Measurements from ENCODE around the gene UMODL1. TPM values are rescaled to one million over a fixed set of nuclear protein-coding genes. Genes with fewer than 3 reads are reported as not detected.

The UMODL1 gene
- total RNA-seq, 6 experiments from 2014 or later: 0.06 to 1.2 (median 0.75) TPM; not detected in 2

GRCh38 chr21:42189431-42189830 is 118.3 kb downstream of the UMODL1 start:
- Histone ChIP-seq H3K36me3 (no peaks in the 10 kb centered on the region), H3K27ac (no peak overlapping the region), H3K4me3 (no peak overlapping the region), H3K27me3 (no peaks in the 10 kb centered on the region), H3K4me1 (no peaks in the 10 kb centered on the region), H3K9me3 (no peaks in the 10 kb centered on the region)
- intact Hi-C loops (cut with DNase I): no loop called here
- no peak for TF ChIP-seq CTCF (IDR thresholded peaks at IDR 0.05)
- TF ChIP-seq POLR2A (IDR thresholded peaks at IDR 0.05): no peak
- ATAC-seq (no peak), DNase-seq (no peak)
- WGBS (ENCODE audit: insufficient coverage, low coverage, low lambda C conversion rate, missing lambda C conversion rate): 68% methylated on average over 1 of the region's 1 CpG

GRCh38 chr21:42189860-42190485 is 118.9 kb downstream of the UMODL1 start:
- WGBS (ENCODE audit: insufficient coverage, low coverage, low lambda C conversion rate, missing lambda C conversion rate): 65% methylated on average over 2 of the region's 11 CpGs

GRCh38 chr21:42190486-42190863 is 119.4 kb downstream of the UMODL1 start:
- intact Hi-C loops (cut with DNase I): no loop called here
- no peaks in the 10 kb centered on the region for H3K9me3 ChIP-seq
- no peaks in the 10 kb centered on the region for H3K4me1 ChIP-seq
- no peaks in the 10 kb centered on the region for H3K27me3 ChIP-seq
- no peaks in the 10 kb centered on the region for H3K36me3 ChIP-seq
- H3K4me3 ChIP-seq: no peak overlapping the region
- WGBS (ENCODE audit: insufficient coverage, low coverage, low lambda C conversion rate, missing lambda C conversion rate): 73% methylated on average over 6 of the region's 8 CpGs
- DNase-seq (no peak), ATAC-seq (no peak)
- no peak overlapping the region for H3K27ac ChIP-seq
- TF ChIP-seq CTCF (IDR thresholded peaks at IDR 0.05) (no peak), POLR2A (IDR thresholded peaks at IDR 0.05) (no peak)

More at GRCh38 chr21:42189860-42190485, 118.9 kb downstream of the UMODL1 start:
- TF ChIP-seq POLR2A (IDR thresholded peaks at IDR 0.05) (no peak), CTCF (IDR thresholded peaks at IDR 0.05) (no peak)
- intact Hi-C loops (cut with DNase I): no loop called here
- ATAC-seq (no peak), DNase-seq (no peak)
- Histone ChIP-seq H3K9me3 (no peaks in the 10 kb centered on the region), H3K4me3 (no peak overlapping the region), H3K27ac (no peak overlapping the region), H3K27me3 (no peaks in the 10 kb centered on the region), H3K4me1 (no peaks in the 10 kb centered on the region), H3K36me3 (no peaks in the 10 kb centered on the region)

- intact Hi-C loops (cut with DNase I): no loop called here
- H3K4me1 ChIP-seq: no peaks in the 10 kb centered on the region
- H3K4me3 ChIP-seq: no peak overlapping the region
- H3K27me3 ChIP-seq: no peaks in the 10 kb centered on the region
- no peak for DNase-seq
- no peak for ATAC-seq
- H3K36me3 ChIP-seq: no peaks in the 10 kb centered on the region
- H3K27ac ChIP-seq: no peak overlapping the region
- WGBS (ENCODE audit: insufficient coverage, low coverage, low lambda C conversion rate, missing lambda C conversion rate): 80% methylated on average over 1 of the region's 5 CpGs
- no peak for TF ChIP-seq POLR2A (IDR thresholded peaks at IDR 0.05)
- TF ChIP-seq CTCF (IDR thresholded peaks at IDR 0.05): no peak
- no peaks in the 10 kb centered on the region for H3K9me3 ChIP-seq
Observed at GRCh38 chr21:42191064-42191463, 119.9 kb downstream of the UMODL1 start.
